Right lobe of liver (tissue), 6 donors: ENCODE results near the gene FBXO27. TPM values are rescaled to one million over a fixed set of nuclear protein-coding genes. Genes with fewer than 3 reads are reported as not detected.

ENCODE experiments used
- ATAC-seq, 4 donors: fragments of 200-7000 bp; cut with Tn5 transposase; one replicate each; pipeline ENCODE4 v1.9.1; 2020; ENCODE audit warnings: mild to moderate bottlenecking in 4 of 4, moderate library complexity in 4 of 4
- DNase-seq, 3 donors: peaks; one replicate each; pipeline ENCODE4 v3.0.0-alpha.2; 2020
- H3K27ac ChIP-seq, 3 donors: fragments of 200-600 bp; one replicate each; pipeline ENCODE4 v1.8.0; 2022
- H3K27me3 ChIP-seq, 2 donors: fragments of 200-600 bp; one replicate each; pipeline ENCODE4 v1.8.0; 2022
- H3K36me3 ChIP-seq, 4 donors: fragments of 200-600 bp; sonication (generic) in 1 of 4; one replicate each; pipeline versions ENCODE4 v1.5.1 to v1.8.0; 2017 to 2022; ENCODE audit warnings: control low read depth in 1 of 4
- H3K4me1 ChIP-seq, 4 donors: fragments of 200-600 bp; sonication (generic) in 1 of 4; one replicate each; pipeline versions ENCODE4 v1.5.1 to v1.8.0; 2017 to 2022; ENCODE audit warnings: control low read depth in 1 of 4
- H3K4me3 ChIP-seq, 3 donors: fragments of 200-600 bp; one replicate each; pipeline ENCODE4 v1.8.0; 2022
- H3K9me3 ChIP-seq, 4 donors: fragments of 200-600 bp; sonication (generic) in 1 of 4; one replicate each; pipeline versions ENCODE4 v1.5.1 to v1.8.0; 2017 to 2022; ENCODE audit warnings: control low read depth in 1 of 4
- CTCF ChIP-seq, 4 donors: fragments of 200-600 bp in 3 of 4; fragments of 450-650 bp in 1 of 4; IDR thresholded peaks; one replicate each; pipeline versions ENCODE4 v1.5.1 to v1.8.0; 2016 to 2022; ENCODE audit warnings: antibody characterized with exemption in 4 of 4, mild to moderate bottlenecking in 2 of 4
- POLR2A ChIP-seq: fragments of 450-650 bp; IDR thresholded peaks from one replicate; pipeline ENCODE4 v1.6.1; 2017; ENCODE audit warnings: antibody characterized with exemption, mild to moderate bottlenecking
- WGBS: methylation state at CpG from one replicate; pipeline ENCODE4 v1.1.6; 2018; ENCODE audit warnings: low coverage, low lambda C conversion rate; ENCODE audit not compliant: insufficient coverage; ENCODE audit errors: missing lambda C conversion rate; 5-methylcytosine and 5-hydroxymethylcytosine counted together
- intact Hi-C, 2 donors: fragments of 100-400 bp; cut with DNase I; formaldehyde crosslinking; loops; one replicate each; pipeline versions ENCODE4 v1.11.2 to v1.14.1; 2022
- total RNA-seq, 6 experiments: library from RNA; depleted of rRNA in 2 of 6; stranded (reverse); fragments of >200 nt in 2 of 6; fragmentation: NEBNext Ultra II Directional in 3 of 6; extraction: Animal tissue kit (Norgen Biotek cat#: 25700) in 3 of 6; gene quantifications; one replicate each; pipeline versions ENCODE4 v1.1.0 to v1.2.4, GENCODE V29; 2016 to 2023
- donor health status: DM: no; HTN: yes; CAD: no.
- donor health status: DM: no; HTN: no; CAD: no.
- donor health status: DM: no; HTN: no; CAD: no.
- donor health status: DM: no; HTN: yes; CAD: no.
- donor health status: DM: no; HTN: yes; CAD: no.

The FBXO27 gene
- total RNA-seq, 6 experiments from 2014 or later: 3.7 to 15.5 (median 7.6) TPM

GRCh38 chr19:39054091-39054470 is 21.7 kb upstream of the FBXO27 start:
- Histone ChIP-seq H3K27me3 (no peaks in the 10 kb centered on the region), H3K4me1 (peaks cover 0 to 8% (median 0%) of the 10 kb centered on the region in 4 donors), H3K27ac (no peak overlapping the region), H3K36me3 (no peaks in the 10 kb centered on the region), H3K4me3 (no peak overlapping the region), H3K9me3 (no peaks in the 10 kb centered on the region)
- intact Hi-C loops: no loop called here
- DNase-seq: no peak
- 78% methylated on average over 2 of the region's 2 CpGs for WGBS
- no peak for ATAC-seq
- TF ChIP-seq CTCF (IDR thresholded peaks at IDR 0.05) (no peak), POLR2A (no peak)

GRCh38 chr19:39053276-39054090 is 21.1 kb upstream of the FBXO27 start:
- TF ChIP-seq POLR2A: no peak
- TF ChIP-seq CTCF (IDR thresholded peaks at IDR 0.05): no peak
- H3K4me1 ChIP-seq: peaks cover 0 to 8% (median 0%) of the 10 kb centered on the region in 4 donors
- H3K36me3 ChIP-seq: no peaks in the 10 kb centered on the region
- intact Hi-C loops: no loop called here
- 41% methylated on average over 7 of the region's 18 CpGs for WGBS
- DNase-seq (peak; percentile 56 to 67 (median 61)), ATAC-seq (peak; percentile 83 to 90 (median 90))
- H3K4me3 ChIP-seq: no peak overlapping the region
- H3K27ac ChIP-seq: no peak overlapping the region
- H3K27me3 ChIP-seq: no peaks in the 10 kb centered on the region
- H3K9me3 ChIP-seq: no peaks in the 10 kb centered on the region

GRCh38 chr19:39052846-39053245 is 20.5 kb upstream of the FBXO27 start:
- Histone ChIP-seq H3K4me3 (no peak overlapping the region), H3K4me1 (peaks cover 0 to 8% (median 0%) of the 10 kb centered on the region in 4 donors), H3K9me3 (no peaks in the 10 kb centered on the region), H3K36me3 (no peaks in the 10 kb centered on the region), H3K27ac (no peak overlapping the region), H3K27me3 (no peaks in the 10 kb centered on the region)
- TF ChIP-seq CTCF (IDR thresholded peaks at IDR 0.05): no peak
- TF ChIP-seq POLR2A: no peak
- DNase-seq: no peak
- ATAC-seq: no peak
- WGBS: no CpG with 5 or more reads among the region's 9 CpGs
- intact Hi-C loops: no loop called here

GRCh38 chr19:39052243-39052746 is 19.9 kb upstream of the FBXO27 start:
- Histone ChIP-seq H3K27ac (no peak overlapping the region), H3K36me3 (no peaks in the 10 kb centered on the region), H3K4me1 (peaks cover 0 to 8% (median 0%) of the 10 kb centered on the region in 4 donors), H3K27me3 (no peaks in the 10 kb centered on the region), H3K4me3 (no peak overlapping the region), H3K9me3 (no peaks in the 10 kb centered on the region)
- ATAC-seq (peak; percentile 57 to 75 (median 68)), DNase-seq (peak; percentile 65 to 75 (median 69))
- TF ChIP-seq CTCF (IDR thresholded peaks at IDR 0.05) (peak; percentile 63 to 87 (median 83)), POLR2A (no peak)
- 15% methylated on average over 8 of the region's 10 CpGs for WGBS
- intact Hi-C loops: no loop called here
